ENCODE data around the gene GALNT1.

GALNT1 gene

DNA sequence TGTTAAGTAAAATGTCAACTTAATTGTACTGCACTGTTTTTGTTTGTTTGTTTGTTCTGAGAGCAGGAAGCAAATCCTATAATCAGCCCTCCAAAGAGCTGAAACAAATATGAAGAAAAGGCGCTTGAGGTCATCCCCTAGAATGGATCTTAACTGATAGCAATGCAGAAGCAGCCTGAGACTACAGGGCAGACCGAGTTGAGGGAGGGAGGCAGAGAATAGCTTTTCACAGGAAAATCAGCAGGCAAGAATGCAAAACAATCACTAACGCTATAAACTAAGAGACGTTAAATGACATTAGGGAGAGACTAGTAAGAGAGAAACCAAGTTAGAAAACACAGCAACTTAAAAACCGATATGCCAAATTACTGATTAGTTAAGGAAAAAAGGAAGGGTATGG, 37.2 kb downstream of the GALNT1 start:
- DNase-seq (ENCODE audit: low spot score) = peak; percentile 53

- peak; percentile 97 for DNase-seq (ENCODE audit: low spot score)
Measured at GRCh38 chr18:35619464-35619863, 37.9 kb downstream of the GALNT1 start.

DNA sequence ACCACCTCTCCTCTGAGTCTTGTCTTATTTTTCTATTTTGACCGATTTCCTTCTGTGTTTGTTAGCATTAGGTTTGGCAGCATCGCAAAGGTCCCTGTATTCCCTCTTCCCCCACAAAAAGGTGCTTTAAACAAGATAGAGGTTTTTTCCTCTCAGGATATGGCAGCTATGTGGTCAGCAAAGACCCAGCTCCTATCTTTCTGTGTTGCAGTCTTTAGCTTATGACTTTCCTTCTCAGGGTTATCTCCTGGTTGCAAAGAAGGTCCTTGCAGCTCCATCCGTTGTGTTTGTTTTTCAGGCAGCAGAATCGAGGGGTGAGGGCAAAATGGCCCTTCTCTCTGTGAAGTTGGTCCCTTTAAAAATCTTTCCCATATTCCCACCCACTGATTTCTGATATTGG, 38.4 kb downstream of the GALNT1 start:
- DNase-seq (ENCODE audit: low spot score) = no peak

DNA sequence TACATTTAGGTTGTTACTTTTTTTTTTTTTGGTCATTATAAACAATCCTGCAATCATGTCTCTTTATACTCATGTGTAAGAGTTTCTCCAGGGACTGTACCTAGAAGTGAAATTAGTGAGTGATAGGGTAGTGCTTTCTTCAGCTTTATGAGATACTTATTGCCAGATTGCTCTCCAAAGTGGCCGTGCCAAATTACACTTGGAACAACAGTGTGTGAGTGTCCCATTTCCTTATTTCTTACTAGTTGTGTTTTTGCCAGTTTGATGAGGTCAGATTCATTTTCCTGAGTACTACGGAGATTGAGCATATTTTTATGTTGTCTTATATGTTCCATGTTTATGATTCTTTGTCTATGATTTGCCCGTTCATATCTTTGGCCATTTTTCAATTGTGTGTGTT, 39.2 kb downstream of the GALNT1 start:
- DNase-seq (ENCODE audit: low spot score) = peak; percentile 48

- DNase-seq (ENCODE audit: low spot score) = no peak
Measured at GRCh38 chr18:35623255-35623654, 41.7 kb downstream of the GALNT1 start.

DNA sequence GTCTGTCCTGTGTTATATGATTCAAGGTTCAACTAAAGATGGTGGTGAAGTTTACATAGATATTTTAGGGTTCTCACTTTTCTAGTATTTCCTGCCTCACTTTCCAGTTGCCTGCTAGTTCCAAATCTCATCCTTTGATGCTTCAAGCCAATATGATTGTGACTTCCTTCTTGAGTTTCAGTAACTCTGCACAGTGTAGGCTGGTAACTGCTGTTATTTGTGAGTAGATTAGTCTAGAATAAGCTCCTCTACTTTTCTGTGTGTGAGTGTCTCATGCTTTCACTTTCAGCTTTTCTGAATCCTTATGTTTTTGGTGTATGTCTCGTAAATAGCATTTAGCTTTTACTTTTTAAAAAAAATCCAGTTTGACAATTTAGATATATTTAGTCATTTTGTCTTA, 42.6 kb downstream of the GALNT1 start:
- DNase-seq (ENCODE audit: low spot score) = no peak

DNA sequence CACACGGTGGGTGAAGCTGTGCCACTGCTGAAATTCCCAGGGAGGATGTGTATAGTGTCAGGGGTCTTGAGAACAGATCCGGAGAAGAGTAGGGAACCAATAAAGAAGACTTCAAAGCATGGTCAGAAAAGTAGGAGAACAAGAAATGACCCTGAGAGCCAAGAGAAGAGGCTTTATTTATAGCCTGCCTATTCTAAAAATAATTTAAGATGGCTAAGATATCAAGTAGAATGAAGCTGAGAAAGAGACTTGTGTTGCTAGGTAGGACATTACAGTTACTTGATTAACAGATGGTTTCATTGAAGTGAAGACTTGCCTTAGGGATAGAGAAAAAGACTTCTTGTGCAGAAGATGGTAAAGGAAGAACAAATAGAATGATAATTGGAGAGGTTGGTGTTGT, 43.7 kb downstream of the GALNT1 start:
- no peak for DNase-seq (ENCODE audit: low spot score)

DNA sequence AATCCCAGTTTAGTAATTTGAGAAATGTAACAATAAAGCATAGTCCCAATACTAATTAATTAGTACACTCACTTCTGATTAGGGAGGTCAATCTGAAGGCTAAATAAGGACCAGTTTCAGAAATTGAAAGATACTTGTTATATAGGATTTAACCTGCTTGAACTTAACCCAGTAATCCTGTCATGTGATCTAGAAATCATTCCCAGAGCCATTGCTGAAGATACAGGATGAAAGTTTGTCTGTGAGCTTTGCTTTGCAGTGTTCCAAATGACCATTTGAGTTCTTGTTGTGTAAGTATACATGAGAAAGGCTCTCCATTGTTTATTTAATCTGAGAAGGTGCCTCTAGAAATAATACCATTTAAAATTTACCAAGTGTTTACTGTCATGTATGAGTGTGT, 52.2 kb downstream of the GALNT1 start:
- no peak for DNase-seq (ENCODE audit: low spot score)

DNA sequence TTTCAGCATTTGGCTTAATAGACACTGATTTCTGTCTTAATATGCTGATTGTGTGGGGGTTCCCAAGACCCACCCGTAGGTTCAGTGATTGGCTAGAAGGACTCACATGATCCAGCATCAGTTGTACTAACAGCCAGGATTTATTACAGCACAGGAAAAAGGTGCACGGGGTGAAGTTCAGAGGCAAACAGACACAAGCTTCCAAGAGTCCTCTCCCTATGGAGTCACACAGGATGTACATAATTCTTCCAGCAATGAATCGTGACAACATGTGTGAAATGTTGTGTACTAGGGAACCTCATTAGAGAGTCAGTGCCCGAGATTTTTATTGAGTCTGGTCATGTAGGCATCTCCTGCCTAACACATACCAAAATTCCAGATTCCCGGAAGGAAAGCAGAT, 52.8 kb downstream of the GALNT1 start:
- DNase-seq (ENCODE audit: low spot score) = no peak

DNA sequence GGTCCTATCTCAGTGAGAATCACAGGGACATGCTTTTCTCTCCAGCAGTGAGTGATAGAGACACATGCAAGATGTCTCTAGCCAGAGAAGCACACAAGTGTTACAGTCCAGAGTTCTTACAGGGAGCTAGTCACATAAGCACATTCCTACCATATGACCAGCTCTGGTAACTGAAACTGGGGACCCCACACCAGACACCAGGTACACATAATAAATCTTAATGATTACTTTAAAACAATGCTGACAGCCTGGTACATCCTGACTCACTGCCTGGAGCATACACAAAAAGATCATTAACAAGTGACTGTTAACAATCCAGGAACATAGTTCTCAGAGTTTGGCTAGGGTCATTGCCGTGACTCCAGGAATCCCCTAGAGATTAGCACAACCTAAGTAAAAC, 53.6 kb downstream of the GALNT1 start:
- no peak for DNase-seq (ENCODE audit: low spot score)

DNA sequence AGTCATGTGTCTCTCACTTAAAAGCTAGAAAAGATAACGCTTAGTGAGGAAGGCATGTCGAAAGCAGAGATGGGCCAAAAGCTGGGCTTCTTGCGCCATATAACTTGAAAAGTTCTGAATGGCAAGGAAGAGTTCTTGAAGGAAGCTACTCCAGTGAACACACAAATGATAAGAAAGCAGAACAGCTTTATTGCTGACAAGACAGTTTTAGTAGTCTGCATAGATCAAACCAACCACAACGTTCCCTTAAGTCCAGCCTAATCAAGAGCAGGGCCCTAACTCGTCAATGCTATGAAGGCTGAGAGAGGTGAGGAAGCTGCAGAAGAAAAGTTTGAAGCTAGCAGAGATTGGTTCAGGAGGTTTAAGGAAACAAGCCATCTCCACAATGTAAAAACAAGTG, 55.7 kb downstream of the GALNT1 start:
- DNase-seq (ENCODE audit: low spot score) = no peak

- no peak for DNase-seq (ENCODE audit: low spot score)
Measured at GRCh38 chr18:35639296-35639695, 57.8 kb downstream of the GALNT1 start.

DNA sequence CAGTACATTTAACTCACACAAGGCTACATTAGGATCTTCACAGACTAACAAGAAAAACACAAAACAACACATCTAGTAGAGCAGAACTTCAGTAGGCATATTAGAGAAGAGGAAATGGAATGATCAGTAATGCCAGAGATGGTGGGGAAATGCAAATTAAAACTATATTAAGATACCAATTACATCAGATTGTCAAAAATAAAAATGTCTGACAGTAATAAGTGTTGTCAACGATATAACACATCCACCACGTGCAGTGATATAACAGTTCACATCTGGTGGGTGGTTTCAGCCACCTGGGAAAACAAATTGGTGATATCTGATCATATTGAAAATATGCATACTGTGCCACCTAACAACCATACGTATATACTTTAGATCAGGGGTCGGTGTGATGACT, 59.9 kb downstream of the GALNT1 start:
- DNase-seq (ENCODE audit: low spot score) = no peak

- no peak for DNase-seq (ENCODE audit: low spot score)
Measured at GRCh38 chr18:35641916-35642315, 60.4 kb downstream of the GALNT1 start.

GRCh38 chr18:35642802-35643201, 61.3 kb downstream of the GALNT1 start:
- DNase-seq (ENCODE audit: low spot score) = no peak

DNA sequence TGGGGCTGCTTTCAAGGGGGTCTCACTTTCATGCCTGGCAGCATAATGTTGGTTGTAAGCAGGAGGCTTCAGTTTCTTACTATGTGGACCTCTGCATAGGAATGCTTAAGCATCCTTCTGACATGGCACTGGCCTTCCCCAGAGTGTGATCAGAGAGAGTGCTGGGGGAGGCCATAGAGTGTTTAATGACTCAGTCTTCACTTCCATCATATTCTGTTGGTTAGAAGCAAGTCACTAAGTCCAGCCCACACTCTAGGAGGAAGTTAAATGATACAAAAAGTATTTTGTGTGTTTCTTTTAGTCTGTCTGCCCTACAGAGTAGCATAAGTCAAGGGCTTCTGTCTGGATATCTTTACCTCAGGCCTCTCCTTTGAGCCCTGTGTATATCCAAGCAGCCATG, 64.9 kb downstream of the GALNT1 start:
- no peak for DNase-seq (ENCODE audit: low spot score)

GRCh38 chr18:35653392-35654135, 72.0 kb downstream of the GALNT1 start:
- no peak for DNase-seq (ENCODE audit: low spot score)

DNA sequence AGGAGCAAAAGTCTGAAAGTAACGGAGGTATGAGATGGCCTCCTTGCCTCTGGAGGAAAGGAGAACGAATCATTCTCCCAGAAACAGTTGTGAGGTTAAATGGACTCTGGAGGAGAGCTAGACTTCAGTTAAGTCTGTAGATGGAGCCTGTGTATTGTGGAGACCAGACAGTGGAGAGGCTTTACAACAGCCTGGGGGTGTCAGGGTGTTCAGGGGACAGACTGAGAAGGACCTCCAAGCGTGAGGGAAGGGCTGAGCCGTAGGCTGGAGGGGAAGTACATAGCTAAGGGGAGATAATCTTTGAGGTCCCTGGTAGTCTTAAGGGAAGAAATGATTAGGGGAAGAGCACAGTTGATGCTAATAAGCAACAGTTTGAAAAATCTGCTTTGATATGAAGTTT, 76.6 kb downstream of the GALNT1 start:
- no peak for DNase-seq (ENCODE audit: low spot score)

DNA sequence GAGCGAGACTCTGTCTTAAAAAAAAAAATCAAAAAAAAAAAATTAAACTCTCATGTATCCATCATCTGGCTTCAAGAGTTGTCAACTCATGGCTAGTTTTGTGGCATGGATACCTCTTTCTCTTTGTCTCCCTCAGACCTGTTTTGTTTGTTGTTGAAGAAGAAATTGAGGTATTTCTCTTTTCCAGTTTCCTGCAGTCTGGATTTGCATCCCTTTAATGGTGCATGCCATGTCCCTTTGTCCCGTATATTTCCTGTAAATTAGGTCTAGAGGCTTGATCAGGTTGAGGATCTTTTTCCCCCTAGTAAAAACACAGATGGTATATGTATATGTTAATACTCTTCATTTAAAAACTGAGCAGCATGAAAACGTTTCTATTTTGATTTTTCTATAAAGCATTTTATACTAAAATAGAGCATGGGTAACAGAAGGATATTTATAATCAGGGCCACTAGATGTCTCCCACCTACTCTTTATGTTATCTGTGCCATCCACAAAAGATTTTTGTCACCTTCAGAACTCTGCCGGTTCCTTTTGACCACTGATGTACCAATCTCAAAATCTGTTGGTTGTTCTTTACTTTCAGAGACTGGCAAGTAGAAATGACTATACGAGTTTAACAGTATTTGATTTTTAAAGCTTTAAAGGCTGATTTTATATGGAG, 80.1 kb downstream of the GALNT1 start:
- DNase-seq (ENCODE audit: low spot score) = peak; percentile 56

- no peak for DNase-seq (ENCODE audit: low spot score)
Measured at GRCh38 chr18:35662293-35663062, 80.9 kb downstream of the GALNT1 start.

DNA sequence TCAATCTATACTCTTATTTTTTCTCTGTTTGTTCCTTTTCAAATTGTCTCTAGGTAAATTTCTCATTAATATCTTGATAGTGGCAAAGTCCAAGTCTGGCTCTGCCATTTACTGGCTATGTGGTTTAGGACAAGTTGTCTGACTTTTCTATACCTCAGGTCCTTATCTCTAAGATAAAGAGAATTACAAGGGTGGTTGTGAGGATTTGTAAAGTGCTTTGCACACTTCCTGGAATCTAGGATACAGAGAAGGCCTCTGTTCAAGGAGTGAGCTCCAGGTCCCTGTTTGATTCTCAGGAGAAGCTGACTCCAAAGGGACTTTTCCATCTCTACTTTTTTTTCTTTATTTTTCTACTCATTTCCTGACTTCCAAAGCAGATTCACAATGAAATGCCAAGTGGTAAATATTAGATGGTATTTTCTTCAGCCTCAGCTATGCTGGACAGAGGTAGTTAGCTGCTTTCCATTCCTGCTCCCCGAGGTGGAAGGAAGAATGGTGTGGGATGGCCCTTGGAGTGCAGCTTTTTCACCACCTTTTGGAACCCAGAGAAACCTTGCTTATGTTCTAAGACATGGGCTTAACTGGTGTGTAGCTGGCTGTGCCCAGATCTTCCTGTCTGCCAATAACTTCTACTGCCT, 90.5 kb downstream of the GALNT1 start:
- no peak for DNase-seq (ENCODE audit: low spot score)

DNA sequence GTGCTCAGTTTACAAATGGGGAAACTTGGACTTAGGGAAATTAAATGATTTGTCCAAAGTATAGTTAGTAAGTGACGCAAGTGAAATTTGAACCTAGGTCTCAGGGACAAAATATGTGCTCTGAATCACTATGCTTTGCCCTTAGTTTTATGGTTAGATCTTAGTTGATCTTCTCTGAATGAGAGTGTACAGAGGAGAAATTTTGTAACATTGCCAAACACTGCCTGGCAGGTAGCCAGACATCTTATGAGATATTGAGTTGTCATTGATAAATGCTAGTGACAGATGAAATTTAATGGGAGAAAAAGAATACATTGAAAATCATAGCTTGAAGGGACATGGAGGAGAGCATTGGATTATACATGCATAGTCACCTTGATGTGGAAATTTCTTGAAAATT, 91.4 kb downstream of the GALNT1 start:
- no peak for DNase-seq (ENCODE audit: low spot score)

- DNase-seq (ENCODE audit: low spot score) = no peak
Measured at GRCh38 chr18:35673682-35674081, 92.1 kb downstream of the GALNT1 start.
